GM04503 (cell line): Measurements from ENCODE around the gene ABHD17C.

Source experiments
- DNase-seq: peaks from one replicate; pipeline ENCODE4 v3.0.0-alpha.2; 2012; ENCODE audit warnings: low read depth

Gene ABHD17C

GRCh38 chr15:80788536-80788935 is 93.4 kb downstream of the ABHD17C start:
- DNase-seq = no peak

- no peak for DNase-seq
These were observed 94.2 kb downstream of the ABHD17C start for GRCh38 chr15:80789296-80789695.

GRCh38 chr15:80789796-80790195 is 94.7 kb downstream of the ABHD17C start:
- DNase-seq = no peak

GRCh38 chr15:80790236-80790635 is 95.1 kb downstream of the ABHD17C start:
- no peak for DNase-seq

GRCh38 chr15:80791004-80791403 is 95.9 kb downstream of the ABHD17C start:
- DNase-seq = no peak

- no peak for DNase-seq
These were observed 101.3 kb downstream of the ABHD17C start for GRCh38 chr15:80796407-80796806.

- no peak for DNase-seq
These were observed 103.8 kb downstream of the ABHD17C start for GRCh38 chr15:80798911-80799310.

GRCh38 chr15:80800067-80800466 is 105.0 kb downstream of the ABHD17C start:
- DNase-seq = no peak

- DNase-seq = no peak
These were observed 107.0 kb downstream of the ABHD17C start for GRCh38 chr15:80801891-80802680.

GRCh38 chr15:80803580-80804525 is 108.7 kb downstream of the ABHD17C start:
- DNase-seq = no peak

- DNase-seq = no peak
These were observed 109.9 kb downstream of the ABHD17C start for GRCh38 chr15:80804970-80805495.
